Left lung (tissue), 10 donors: ENCODE results near the gene EPDR1. TPM values are rescaled to one million over a fixed set of nuclear protein-coding genes. Genes with fewer than 3 reads are reported as not detected.

Source experiments
- ATAC-seq: fragments of 200-7000 bp; cut with Tn5 transposase; one replicate; pipeline ENCODE4 v1.9.1; 2020; ENCODE audit warnings: moderate library complexity
- DNase-seq, 4 donors: peaks; one replicate each; pipeline ENCODE4 v3.0.0-alpha.2; 2013 to 2020
- H3K27ac ChIP-seq, 2 donors: fragments of 200-600 bp; sonication (generic) in 1 of 2; one replicate each; pipeline versions ENCODE4 v1.5.0 to v1.8.0; 2020 to 2021
- H3K27me3 ChIP-seq, 2 donors: fragments of 200-600 bp; sonication (generic) in 1 of 2; one replicate each; pipeline versions ENCODE4 v1.5.0 to v1.8.0; 2020 to 2021
- H3K36me3 ChIP-seq, 2 donors: fragments of 200-600 bp; sonication (generic) in 1 of 2; one replicate each; pipeline versions ENCODE4 v1.5.0 to v1.8.0; 2020 to 2021
- H3K4me1 ChIP-seq, 2 donors: fragments of 200-600 bp; one replicate each; pipeline ENCODE4 v1.8.0; 2021
- H3K4me3 ChIP-seq, 2 donors: fragments of 200-600 bp; sonication (generic) in 1 of 2; one replicate each; pipeline versions ENCODE4 v1.5.0 to v1.8.0; 2020 to 2021; ENCODE audit warnings: mild to moderate bottlenecking in 1 of 2
- H3K9me3 ChIP-seq, 2 donors: fragments of 200-600 bp; sonication (generic) in 1 of 2; one replicate each; pipeline versions ENCODE4 v1.5.0 to v1.8.0; 2020 to 2021
- intact Hi-C, 2 donors: fragments of 100-400 bp; cut with DNase I; formaldehyde crosslinking; loops; one replicate each; pipeline versions ENCODE4 v1.11.2 to v1.14.2; 2022
- polyA plus RNA-seq, 6 donors: library from polyadenylated mRNA; unstranded; fragments of 120-200 nt; gene quantifications; one replicate each; pipeline ENCODE4 v1.2.1, GENCODE V29; 2013; ENCODE audit not compliant: insufficient read length in 6 of 6
- total RNA-seq, 2 donors: library from RNA; stranded (reverse); fragmentation: NEBNext Ultra II Directional; extraction: Animal tissue kit (Norgen Biotek cat#: 25700); gene quantifications; one replicate each; pipeline ENCODE4 v1.2.1, GENCODE V29; 2021
- TF ChIP-seq, protein P1 (sequence below), 2 donors: fragments of 200-600 bp; sonication (generic) in 1 of 2; IDR thresholded peaks; one replicate each; pipeline versions ENCODE4 v1.5.0 to v1.8.0; 2021; ENCODE audit warnings: antibody characterized with exemption in 2 of 2
- donor health status: DM: no; HTN: yes; CAD: no.
- donor health status: DM: no; HTN: no; CAD: no.

EPDR1 gene
- total and polyA plus RNA-seq, 8 donors, result 18.0 to 84.8 (median 21.6) TPM

DNA sequence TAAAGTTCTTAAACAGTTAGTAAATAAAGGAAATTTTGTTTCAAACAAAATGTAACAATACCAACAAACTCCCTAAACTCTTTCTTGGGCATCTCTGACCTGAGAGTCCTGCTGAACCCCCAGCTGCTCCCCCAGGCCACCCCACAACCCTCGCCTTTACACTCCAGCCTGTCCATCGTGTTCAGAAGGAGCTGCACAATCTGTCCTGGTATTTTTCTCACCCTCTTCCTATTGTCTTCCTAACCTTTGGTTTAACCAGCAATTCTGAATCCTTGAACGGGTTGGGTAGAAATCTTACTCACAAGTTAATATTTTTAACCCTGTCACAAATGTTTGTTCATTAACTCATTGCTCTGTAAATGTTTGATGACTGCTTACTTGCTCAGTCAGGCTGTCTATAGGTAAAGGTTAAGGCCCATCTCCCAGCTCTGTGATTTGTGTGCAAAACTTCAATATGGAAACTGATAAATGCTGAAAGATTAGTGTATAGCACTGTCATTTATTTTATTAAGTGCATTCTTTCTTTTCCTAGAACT is 20.7 kb upstream of the EPDR1 start:
- Histone ChIP-seq H3K4me3 (no peak overlapping the region), H3K27ac (no peak overlapping the region)

GRCh38 chr7:37901236-37901827 is 19.1 kb upstream of the EPDR1 start:
- TF ChIP-seq, protein P1, sequence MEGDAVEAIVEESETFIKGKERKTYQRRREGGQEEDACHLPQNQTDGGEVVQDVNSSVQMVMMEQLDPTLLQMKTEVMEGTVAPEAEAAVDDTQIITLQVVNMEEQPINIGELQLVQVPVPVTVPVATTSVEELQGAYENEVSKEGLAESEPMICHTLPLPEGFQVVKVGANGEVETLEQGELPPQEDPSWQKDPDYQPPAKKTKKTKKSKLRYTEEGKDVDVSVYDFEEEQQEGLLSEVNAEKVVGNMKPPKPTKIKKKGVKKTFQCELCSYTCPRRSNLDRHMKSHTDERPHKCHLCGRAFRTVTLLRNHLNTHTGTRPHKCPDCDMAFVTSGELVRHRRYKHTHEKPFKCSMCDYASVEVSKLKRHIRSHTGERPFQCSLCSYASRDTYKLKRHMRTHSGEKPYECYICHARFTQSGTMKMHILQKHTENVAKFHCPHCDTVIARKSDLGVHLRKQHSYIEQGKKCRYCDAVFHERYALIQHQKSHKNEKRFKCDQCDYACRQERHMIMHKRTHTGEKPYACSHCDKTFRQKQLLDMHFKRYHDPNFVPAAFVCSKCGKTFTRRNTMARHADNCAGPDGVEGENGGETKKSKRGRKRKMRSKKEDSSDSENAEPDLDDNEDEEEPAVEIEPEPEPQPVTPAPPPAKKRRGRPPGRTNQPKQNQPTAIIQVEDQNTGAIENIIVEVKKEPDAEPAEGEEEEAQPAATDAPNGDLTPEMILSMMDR (IDR thresholded peaks at IDR 0.05), result peak; percentile 19 to 41
- no peaks in the 10 kb centered on the region for H3K27me3 ChIP-seq
- H3K27ac ChIP-seq, result no peak overlapping the region
- no peak overlapping the region for H3K4me3 ChIP-seq
- ATAC-seq (peak; percentile 88), DNase-seq (peak in 2 of 4 donors; percentile 36 to 50)
- no peaks in the 10 kb centered on the region for H3K4me1 ChIP-seq
- peaks cover 0 to 3% of the 10 kb centered on the region in 2 donors for H3K36me3 ChIP-seq
- no peaks in the 10 kb centered on the region for H3K9me3 ChIP-seq
- intact Hi-C loops, result no loop called here

More for the DNA sequence above, 20.7 kb upstream of the EPDR1 start:
- peaks cover 0 to 3% of the 10 kb centered on the region in 2 donors for H3K36me3 ChIP-seq
- ATAC-seq (no peak), DNase-seq (no peak)
- no peaks in the 10 kb centered on the region for H3K4me1 ChIP-seq
- H3K9me3 ChIP-seq, result no peaks in the 10 kb centered on the region
- intact Hi-C loops, result no loop called here
- H3K27me3 ChIP-seq, result no peaks in the 10 kb centered on the region
- TF ChIP-seq, protein P1 (IDR thresholded peaks at IDR 0.05), result no peak

GRCh38 chr7:37901890-37902524 is 18.4 kb upstream of the EPDR1 start:
- intact Hi-C loops, result no loop called here
- TF ChIP-seq, protein P1 (IDR thresholded peaks at IDR 0.05), result no peak
- ATAC-seq, result peak; percentile 53
- Histone ChIP-seq H3K27me3 (no peaks in the 10 kb centered on the region), H3K4me1 (no peaks in the 10 kb centered on the region), H3K36me3 (peaks cover 0 to 3% of the 10 kb centered on the region in 2 donors), H3K9me3 (no peaks in the 10 kb centered on the region), H3K4me3 (no peak overlapping the region), H3K27ac (no peak overlapping the region)
- no peak for DNase-seq

GRCh38 chr7:37908221-37908788 is 12.1 kb upstream of the EPDR1 start:
- intact Hi-C loops, result no loop called here
- Histone ChIP-seq H3K4me1 (no peaks in the 10 kb centered on the region), H3K4me3 (no peak overlapping the region), H3K27me3 (no peaks in the 10 kb centered on the region), H3K27ac (no peak overlapping the region), H3K9me3 (no peaks in the 10 kb centered on the region), H3K36me3 (no peaks in the 10 kb centered on the region)
- TF ChIP-seq, protein P1 (IDR thresholded peaks at IDR 0.05), result no peak
- DNase-seq (no peak), ATAC-seq (no peak)

- no peaks in the 10 kb centered on the region for H3K36me3 ChIP-seq
- peaks cover 6 to 21% of the 10 kb centered on the region in 2 donors for H3K4me1 ChIP-seq
- no peak for ATAC-seq
- H3K27me3 ChIP-seq, result peaks cover 0 to 28% of the 10 kb centered on the region in 2 donors
- intact Hi-C loops, result loop anchor here in 1 of 2 donors (10.0 kb wide), 1 partner anchor 192 kb away; no protein-coding TSS in a partner anchor
- no peaks in the 10 kb centered on the region for H3K9me3 ChIP-seq
- no peak overlapping the region for H3K27ac ChIP-seq
- H3K4me3 ChIP-seq, result no peak overlapping the region
- TF ChIP-seq, protein P1 (IDR thresholded peaks at IDR 0.05), result no peak
- no peak for DNase-seq
These were observed 7.7 kb upstream of the EPDR1 start for GRCh38 chr7:37912756-37913155.
